K562 (cell line): Measurements from ENCODE around the gene RINL. TPM values are rescaled to one million over a fixed set of nuclear protein-coding genes. Genes with fewer than 3 reads are reported as not detected.

ENCODE experiments used
- ATF7 ChIP-seq: fragments of 450-650 bp; IDR thresholded peaks from 2 replicates; pipeline ENCODE4 v1.7.1; 2014; ENCODE audit warnings: mild to moderate bottlenecking, moderate library complexity
- EP400 ChIP-seq: fragments of 450-650 bp; IDR thresholded peaks from 2 replicates; pipeline ENCODE4 v1.6.1; 2017; ENCODE audit warnings: antibody characterized with exemption, mild to moderate bottlenecking, moderate library complexity
- ESRRA ChIP-seq: fragments of 450-650 bp; IDR thresholded peaks from 2 replicates; pipeline ENCODE4 v1.6.1; 2014; ENCODE audit warnings: low read depth, mild to moderate bottlenecking, moderate library complexity, borderline replicate concordance
- FOXJ2 ChIP-seq: fragments of 200-800 bp; sonication (Bioruptor generic); IDR thresholded peaks from 2 replicates; pipeline ENCODE4 v1.6.1; 2016; ENCODE audit warnings: missing genetic modification characterization, missing compliant biosample characterization
- FOXK2 ChIP-seq, 2 experiments: fragments of 450-650 bp; IDR thresholded peaks in 1 of 2; conservative IDR thresholded peaks in 1 of 2; 2 replicates each; pipeline ENCODE4 v1.6.1; 2016; ENCODE audit warnings: low read depth in 2 of 2, mild to moderate bottlenecking in 1 of 2
- GATA2 ChIP-seq: sonication (generic); formaldehyde crosslinking; IDR thresholded peaks from 2 replicates; pipeline ENCODE4 v1.4.0; 2020; ENCODE audit warnings: mild to moderate bottlenecking, missing genetic modification reagents
- MEF2D ChIP-seq: conservative IDR thresholded peaks from 2 replicates; pipeline ENCODE4 v1.6.1; 2016; ENCODE audit warnings: low read depth, missing genetic modification characterization, missing compliant biosample characterization
- NFATC3 ChIP-seq: fragments of 450-650 bp; IDR thresholded peaks from 2 replicates; pipeline ENCODE4 v1.6.1; 2017; ENCODE audit warnings: mild to moderate bottlenecking
- ZNF232 ChIP-seq: sonication (generic); formaldehyde crosslinking; IDR thresholded peaks from 2 replicates; pipeline ENCODE4 v1.8.0; 2022; ENCODE audit warnings: mild to moderate bottlenecking, missing genetic modification reagents
- ZSCAN32 ChIP-seq: fragments of 450-650 bp; formaldehyde crosslinking; IDR thresholded peaks from 2 replicates; pipeline ENCODE4 v1.4.0; 2020; ENCODE audit warnings: mild to moderate bottlenecking, moderate library complexity
- polyA plus RNA-seq, 8 experiments: library from polyadenylated mRNA; depleted of rRNA in 4 of 8; stranded (reverse) in 5 of 8; unstranded in 3 of 8; fragments of >200 nt; fragmentation: Nextera tagmentation in 2 of 8; fragmentation: Illumina TruSeq in 1 of 8; extraction: Ambion mirVana in 2 of 8; extraction: Trizol in 1 of 8; gene quantifications; 2 replicates each; pipeline versions ENCODE4 v1.2.1 to v1.2.3, GENCODE V29; 2011 to 2014; ENCODE audit warnings: inconsistent platforms in 1 of 8, missing spikeins in 1 of 8
- total RNA-seq, 7 experiments: library from RNA; depleted of rRNA in 6 of 7; stranded (reverse); fragments of >200 nt in 6 of 7; fragmentation: Illumina TruSeq in 2 of 7; extraction: Trizol in 2 of 7; gene quantifications; 2 replicates each; pipeline versions ENCODE4 v1.2.1 to v1.2.3, GENCODE V29; 2011 to 2021; ENCODE audit warnings: low replicate concordance in 1 of 7
- TF ChIP-seq, protein P1 (sequence below): sonication (generic); formaldehyde crosslinking; IDR thresholded peaks from 2 replicates; pipeline ENCODE4 v1.8.0; 2022; ENCODE audit warnings: mild to moderate bottlenecking, missing genetic modification reagents
- TF ChIP-seq, protein P2 (sequence below): fragments of 450-650 bp; conservative IDR thresholded peaks from 2 replicates; pipeline ENCODE4 v1.6.1; 2016; ENCODE audit warnings: missing genetic modification characterization, low read depth, mild to moderate bottlenecking, control low read depth, missing compliant biosample characterization
- TF ChIP-seq, protein P3 (sequence below): sonication (generic); formaldehyde crosslinking; IDR thresholded peaks from 2 replicates; pipeline ENCODE4 v1.8.1; 2023; ENCODE audit warnings: mild to moderate bottlenecking, missing genetic modification reagents
- TF ChIP-seq, protein P4 (sequence below), 2 experiments: IDR thresholded peaks; 2 replicates each; pipeline ENCODE4 v1.6.1; 2011; ENCODE audit warnings: borderline replicate concordance in 1 of 2, control low read depth in 1 of 2, low read depth in 1 of 2, low read length in 1 of 2, mild to moderate bottlenecking in 1 of 2, mixed read lengths in 1 of 2, moderate library complexity in 1 of 2; ENCODE audit not compliant: insufficient read depth in 1 of 2, insufficient read length in 1 of 2, poor library complexity in 1 of 2, severe bottlenecking in 1 of 2; ENCODE audit errors: extremely low read depth in 1 of 2
- TF ChIP-seq, protein P5 (sequence below): sonication (generic); formaldehyde crosslinking; IDR thresholded peaks from 2 replicates; pipeline ENCODE4 v1.9.0; 2022; ENCODE audit warnings: mild to moderate bottlenecking, missing genetic modification reagents
- TF ChIP-seq, protein P6 (sequence below): fragments of 450-650 bp; formaldehyde crosslinking; IDR thresholded peaks from 2 replicates; pipeline ENCODE4 v1.4.0; 2022; ENCODE audit warnings: mild to moderate bottlenecking, moderate library complexity

Gene RINL
- total and polyA plus RNA-seq, 9 of the 15 experiments (the other 6 are each of a cell fraction or from before 2014, with no cell fraction given), result 0.82 to 10.9 (median 4.9) TPM

DNA sequence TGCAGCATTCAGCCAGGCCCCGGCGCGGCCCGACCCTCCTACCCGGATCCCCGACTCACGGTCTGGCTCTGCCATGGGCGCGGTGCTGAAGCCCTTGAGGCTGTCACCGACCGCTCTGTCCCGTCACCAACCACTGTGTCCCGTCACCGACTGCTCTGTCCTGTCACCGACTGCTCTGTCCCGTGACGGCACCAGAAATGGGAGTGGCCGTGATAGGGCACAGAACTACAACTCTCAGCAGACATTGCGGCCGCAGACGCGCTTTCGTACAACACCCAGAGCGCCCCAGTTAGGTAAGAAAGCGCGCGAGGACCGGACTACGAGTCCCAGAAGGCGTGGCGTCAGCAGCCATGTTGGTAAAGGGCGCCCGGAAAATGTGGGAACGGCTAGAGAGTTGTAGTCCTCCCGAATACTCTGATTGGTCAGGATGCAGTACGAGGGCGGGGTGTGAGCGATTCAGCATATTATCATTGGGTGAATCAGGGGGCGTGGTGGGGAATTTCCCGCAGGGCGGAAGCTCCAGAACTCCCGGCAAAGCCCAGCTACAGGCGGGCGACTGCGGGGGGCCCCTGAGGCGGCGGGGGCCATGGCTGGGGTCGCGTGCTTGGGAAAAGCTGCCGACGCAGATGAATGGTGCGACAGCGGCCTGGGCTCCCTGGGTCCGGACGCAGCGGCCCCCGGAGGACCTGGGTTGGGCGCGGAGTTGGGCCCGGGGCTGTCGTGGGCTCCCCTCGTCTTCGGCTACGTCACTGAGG lies 21.5 kb upstream of the RINL start, which contains the start of the genes NFKBIB and SIRT2 (continued):
- TF ChIP-seq, protein P1, sequence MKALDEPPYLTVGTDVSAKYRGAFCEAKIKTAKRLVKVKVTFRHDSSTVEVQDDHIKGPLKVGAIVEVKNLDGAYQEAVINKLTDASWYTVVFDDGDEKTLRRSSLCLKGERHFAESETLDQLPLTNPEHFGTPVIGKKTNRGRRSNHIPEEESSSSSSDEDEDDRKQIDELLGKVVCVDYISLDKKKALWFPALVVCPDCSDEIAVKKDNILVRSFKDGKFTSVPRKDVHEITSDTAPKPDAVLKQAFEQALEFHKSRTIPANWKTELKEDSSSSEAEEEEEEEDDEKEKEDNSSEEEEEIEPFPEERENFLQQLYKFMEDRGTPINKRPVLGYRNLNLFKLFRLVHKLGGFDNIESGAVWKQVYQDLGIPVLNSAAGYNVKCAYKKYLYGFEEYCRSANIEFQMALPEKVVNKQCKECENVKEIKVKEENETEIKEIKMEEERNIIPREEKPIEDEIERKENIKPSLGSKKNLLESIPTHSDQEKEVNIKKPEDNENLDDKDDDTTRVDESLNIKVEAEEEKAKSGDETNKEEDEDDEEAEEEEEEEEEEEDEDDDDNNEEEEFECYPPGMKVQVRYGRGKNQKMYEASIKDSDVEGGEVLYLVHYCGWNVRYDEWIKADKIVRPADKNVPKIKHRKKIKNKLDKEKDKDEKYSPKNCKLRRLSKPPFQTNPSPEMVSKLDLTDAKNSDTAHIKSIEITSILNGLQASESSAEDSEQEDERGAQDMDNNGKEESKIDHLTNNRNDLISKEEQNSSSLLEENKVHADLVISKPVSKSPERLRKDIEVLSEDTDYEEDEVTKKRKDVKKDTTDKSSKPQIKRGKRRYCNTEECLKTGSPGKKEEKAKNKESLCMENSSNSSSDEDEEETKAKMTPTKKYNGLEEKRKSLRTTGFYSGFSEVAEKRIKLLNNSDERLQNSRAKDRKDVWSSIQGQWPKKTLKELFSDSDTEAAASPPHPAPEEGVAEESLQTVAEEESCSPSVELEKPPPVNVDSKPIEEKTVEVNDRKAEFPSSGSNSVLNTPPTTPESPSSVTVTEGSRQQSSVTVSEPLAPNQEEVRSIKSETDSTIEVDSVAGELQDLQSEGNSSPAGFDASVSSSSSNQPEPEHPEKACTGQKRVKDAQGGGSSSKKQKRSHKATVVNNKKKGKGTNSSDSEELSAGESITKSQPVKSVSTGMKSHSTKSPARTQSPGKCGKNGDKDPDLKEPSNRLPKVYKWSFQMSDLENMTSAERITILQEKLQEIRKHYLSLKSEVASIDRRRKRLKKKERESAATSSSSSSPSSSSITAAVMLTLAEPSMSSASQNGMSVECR (CRISPR knock-in tag), result peak; percentile 80
- TF ChIP-seq, protein P2, sequence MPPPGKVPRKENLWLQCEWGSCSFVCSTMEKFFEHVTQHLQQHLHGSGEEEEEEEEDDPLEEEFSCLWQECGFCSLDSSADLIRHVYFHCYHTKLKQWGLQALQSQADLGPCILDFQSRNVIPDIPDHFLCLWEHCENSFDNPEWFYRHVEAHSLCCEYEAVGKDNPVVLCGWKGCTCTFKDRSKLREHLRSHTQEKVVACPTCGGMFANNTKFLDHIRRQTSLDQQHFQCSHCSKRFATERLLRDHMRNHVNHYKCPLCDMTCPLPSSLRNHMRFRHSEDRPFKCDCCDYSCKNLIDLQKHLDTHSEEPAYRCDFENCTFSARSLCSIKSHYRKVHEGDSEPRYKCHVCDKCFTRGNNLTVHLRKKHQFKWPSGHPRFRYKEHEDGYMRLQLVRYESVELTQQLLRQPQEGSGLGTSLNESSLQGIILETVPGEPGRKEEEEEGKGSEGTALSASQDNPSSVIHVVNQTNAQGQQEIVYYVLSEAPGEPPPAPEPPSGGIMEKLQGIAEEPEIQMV (tag), result no peak
- TF ChIP-seq, protein P3, sequence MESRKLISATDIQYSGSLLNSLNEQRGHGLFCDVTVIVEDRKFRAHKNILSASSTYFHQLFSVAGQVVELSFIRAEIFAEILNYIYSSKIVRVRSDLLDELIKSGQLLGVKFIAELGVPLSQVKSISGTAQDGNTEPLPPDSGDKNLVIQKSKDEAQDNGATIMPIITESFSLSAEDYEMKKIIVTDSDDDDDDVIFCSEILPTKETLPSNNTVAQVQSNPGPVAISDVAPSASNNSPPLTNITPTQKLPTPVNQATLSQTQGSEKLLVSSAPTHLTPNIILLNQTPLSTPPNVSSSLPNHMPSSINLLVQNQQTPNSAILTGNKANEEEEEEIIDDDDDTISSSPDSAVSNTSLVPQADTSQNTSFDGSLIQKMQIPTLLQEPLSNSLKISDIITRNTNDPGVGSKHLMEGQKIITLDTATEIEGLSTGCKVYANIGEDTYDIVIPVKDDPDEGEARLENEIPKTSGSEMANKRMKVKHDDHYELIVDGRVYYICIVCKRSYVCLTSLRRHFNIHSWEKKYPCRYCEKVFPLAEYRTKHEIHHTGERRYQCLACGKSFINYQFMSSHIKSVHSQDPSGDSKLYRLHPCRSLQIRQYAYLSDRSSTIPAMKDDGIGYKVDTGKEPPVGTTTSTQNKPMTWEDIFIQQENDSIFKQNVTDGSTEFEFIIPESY (CRISPR knock-in tag), result peak; percentile 39; the same call in 1 of the 2 replicates
- no peak for TF ChIP-seq NFATC3
- no peak for TF ChIP-seq ZSCAN32 (CRISPR knock-in tag)
- TF ChIP-seq GATA2, result peak; percentile 69; the same call in 1 of the 2 replicates
- peak; percentile 80 for TF ChIP-seq EP400
- TF ChIP-seq, protein P4, sequence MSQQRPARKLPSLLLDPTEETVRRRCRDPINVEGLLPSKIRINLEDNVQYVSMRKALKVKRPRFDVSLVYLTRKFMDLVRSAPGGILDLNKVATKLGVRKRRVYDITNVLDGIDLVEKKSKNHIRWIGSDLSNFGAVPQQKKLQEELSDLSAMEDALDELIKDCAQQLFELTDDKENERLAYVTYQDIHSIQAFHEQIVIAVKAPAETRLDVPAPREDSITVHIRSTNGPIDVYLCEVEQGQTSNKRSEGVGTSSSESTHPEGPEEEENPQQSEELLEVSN (IDR thresholded peaks at IDR 0.05; ENCODE audit: borderline replicate concordance in 1 of 2, extremely low read depth in 1 of 2, insufficient read depth in 1 of 2, insufficient read length in 1 of 2, low read depth in 1 of 2, low read length in 1 of 2, poor library complexity in 1 of 2, severe bottlenecking in 1 of 2), result peak in 1 of 2 experiments; percentile 66
- no peak for TF ChIP-seq ZNF232 (CRISPR knock-in tag)
- peak; percentile 83 to 86 for TF ChIP-seq FOXK2 (conservative IDR thresholded peaks at IDR 0.05 in 1 of 2, IDR thresholded peaks at IDR 0.05 in 1 of 2; ENCODE audit: low read depth in 2 of 2)
- TF ChIP-seq, protein P5, sequence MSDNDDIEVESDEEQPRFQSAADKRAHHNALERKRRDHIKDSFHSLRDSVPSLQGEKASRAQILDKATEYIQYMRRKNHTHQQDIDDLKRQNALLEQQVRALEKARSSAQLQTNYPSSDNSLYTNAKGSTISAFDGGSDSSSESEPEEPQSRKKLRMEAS (CRISPR knock-in tag), result peak; percentile 60
- no peak for TF ChIP-seq MEF2D (tag)
- peak; percentile 73; the same call in 1 of the 2 replicates for TF ChIP-seq ESRRA
- peak; percentile 93 for TF ChIP-seq ATF7
- TF ChIP-seq, protein P6, sequence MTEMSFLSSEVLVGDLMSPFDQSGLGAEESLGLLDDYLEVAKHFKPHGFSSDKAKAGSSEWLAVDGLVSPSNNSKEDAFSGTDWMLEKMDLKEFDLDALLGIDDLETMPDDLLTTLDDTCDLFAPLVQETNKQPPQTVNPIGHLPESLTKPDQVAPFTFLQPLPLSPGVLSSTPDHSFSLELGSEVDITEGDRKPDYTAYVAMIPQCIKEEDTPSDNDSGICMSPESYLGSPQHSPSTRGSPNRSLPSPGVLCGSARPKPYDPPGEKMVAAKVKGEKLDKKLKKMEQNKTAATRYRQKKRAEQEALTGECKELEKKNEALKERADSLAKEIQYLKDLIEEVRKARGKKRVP (CRISPR knock-in tag), result no peak
- TF ChIP-seq FOXJ2 (tag), result peak; percentile 87
